Fibroblast of gingiva (primary cell): Measurements from ENCODE around the gene RAB6B.

Experiments used
- DNase-seq: peaks from one replicate; pipeline ENCODE4 v3.0.0-alpha.2; 2011; ENCODE audit warnings: low read depth

RAB6B gene

GRCh38 chr3:133894353-133895207 lies 1.1 kb downstream of the RAB6B start:
- no peak for DNase-seq

GRCh38 chr3:133893683-133894352 lies 1.9 kb downstream of the RAB6B start:
- DNase-seq, result no peak

- DNase-seq, result no peak
Measured at GRCh38 chr3:133892541-133893231, 3.0 kb downstream of the RAB6B start.

GRCh38 chr3:133891662-133892378 lies 3.9 kb downstream of the RAB6B start:
- no peak for DNase-seq

GRCh38 chr3:133890972-133891644 lies 4.6 kb downstream of the RAB6B start:
- no peak for DNase-seq

- no peak for DNase-seq
Measured at GRCh38 chr3:133890037-133890436, 5.6 kb downstream of the RAB6B start.

GRCh38 chr3:133888726-133889340 lies 6.8 kb downstream of the RAB6B start:
- DNase-seq, result no peak

GRCh38 chr3:133887803-133888703 lies 7.6 kb downstream of the RAB6B start:
- DNase-seq, result no peak

GRCh38 chr3:133887074-133887802 lies 8.4 kb downstream of the RAB6B start:
- DNase-seq, result no peak

GRCh38 chr3:133886031-133886722 lies 9.5 kb downstream of the RAB6B start:
- no peak for DNase-seq

GRCh38 chr3:133884887-133885711 lies 10.6 kb downstream of the RAB6B start:
- no peak for DNase-seq

- DNase-seq, result no peak
Measured at GRCh38 chr3:133884054-133884886, 11.4 kb downstream of the RAB6B start.

GRCh38 chr3:133883641-133884040 lies 12.0 kb downstream of the RAB6B start:
- DNase-seq, result no peak

- no peak for DNase-seq
Measured at GRCh38 chr3:133882986-133883586, 12.6 kb downstream of the RAB6B start.

- DNase-seq, result no peak
Measured at GRCh38 chr3:133881939-133882825, 13.5 kb downstream of the RAB6B start.
